ENCODE measurements around the gene ST8SIA2.

ST8SIA2 gene

DNA sequence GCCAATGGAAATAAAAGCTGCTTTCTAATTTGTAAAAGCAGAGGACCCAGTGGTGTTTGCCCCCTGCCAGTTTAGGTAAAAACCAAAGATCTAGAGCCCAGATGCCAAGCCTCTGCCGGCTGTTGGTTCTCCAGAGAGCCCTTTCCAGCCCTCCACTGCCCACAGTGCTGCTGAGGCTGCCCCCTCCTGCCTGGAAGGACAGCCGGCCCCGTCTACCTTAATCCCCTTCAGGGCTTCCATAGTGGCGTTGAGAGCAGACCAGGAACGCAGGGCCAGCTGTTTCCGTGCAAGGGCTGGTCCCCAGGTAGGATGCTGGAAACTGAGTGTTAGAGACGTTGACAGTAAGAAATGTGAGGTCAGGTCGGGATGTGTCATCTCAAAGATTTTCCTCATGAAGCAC is 6.9 kb downstream of the ST8SIA2 start:
- no peak overlapping the region for H3K4me3 Mint-ChIP-seq
- no peak for DNase-seq
- TF ChIP-seq, protein P1, sequence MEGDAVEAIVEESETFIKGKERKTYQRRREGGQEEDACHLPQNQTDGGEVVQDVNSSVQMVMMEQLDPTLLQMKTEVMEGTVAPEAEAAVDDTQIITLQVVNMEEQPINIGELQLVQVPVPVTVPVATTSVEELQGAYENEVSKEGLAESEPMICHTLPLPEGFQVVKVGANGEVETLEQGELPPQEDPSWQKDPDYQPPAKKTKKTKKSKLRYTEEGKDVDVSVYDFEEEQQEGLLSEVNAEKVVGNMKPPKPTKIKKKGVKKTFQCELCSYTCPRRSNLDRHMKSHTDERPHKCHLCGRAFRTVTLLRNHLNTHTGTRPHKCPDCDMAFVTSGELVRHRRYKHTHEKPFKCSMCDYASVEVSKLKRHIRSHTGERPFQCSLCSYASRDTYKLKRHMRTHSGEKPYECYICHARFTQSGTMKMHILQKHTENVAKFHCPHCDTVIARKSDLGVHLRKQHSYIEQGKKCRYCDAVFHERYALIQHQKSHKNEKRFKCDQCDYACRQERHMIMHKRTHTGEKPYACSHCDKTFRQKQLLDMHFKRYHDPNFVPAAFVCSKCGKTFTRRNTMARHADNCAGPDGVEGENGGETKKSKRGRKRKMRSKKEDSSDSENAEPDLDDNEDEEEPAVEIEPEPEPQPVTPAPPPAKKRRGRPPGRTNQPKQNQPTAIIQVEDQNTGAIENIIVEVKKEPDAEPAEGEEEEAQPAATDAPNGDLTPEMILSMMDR (IDR thresholded peaks at IDR 0.05), result no peak
- peaks cover 56% of the 10 kb centered on the region for H3K4me1 Mint-ChIP-seq
- no peak overlapping the region for H3K27ac Mint-ChIP-seq
- H3K27me3 Mint-ChIP-seq (ENCODE audit: low read depth, poor library complexity), result peaks cover 13% of the 10 kb centered on the region
- no peaks in the 10 kb centered on the region for H3K9me3 Mint-ChIP-seq
- H3K36me3 Mint-ChIP-seq (ENCODE audit: low read depth), result peaks cover 42% of the 10 kb centered on the region

DNA sequence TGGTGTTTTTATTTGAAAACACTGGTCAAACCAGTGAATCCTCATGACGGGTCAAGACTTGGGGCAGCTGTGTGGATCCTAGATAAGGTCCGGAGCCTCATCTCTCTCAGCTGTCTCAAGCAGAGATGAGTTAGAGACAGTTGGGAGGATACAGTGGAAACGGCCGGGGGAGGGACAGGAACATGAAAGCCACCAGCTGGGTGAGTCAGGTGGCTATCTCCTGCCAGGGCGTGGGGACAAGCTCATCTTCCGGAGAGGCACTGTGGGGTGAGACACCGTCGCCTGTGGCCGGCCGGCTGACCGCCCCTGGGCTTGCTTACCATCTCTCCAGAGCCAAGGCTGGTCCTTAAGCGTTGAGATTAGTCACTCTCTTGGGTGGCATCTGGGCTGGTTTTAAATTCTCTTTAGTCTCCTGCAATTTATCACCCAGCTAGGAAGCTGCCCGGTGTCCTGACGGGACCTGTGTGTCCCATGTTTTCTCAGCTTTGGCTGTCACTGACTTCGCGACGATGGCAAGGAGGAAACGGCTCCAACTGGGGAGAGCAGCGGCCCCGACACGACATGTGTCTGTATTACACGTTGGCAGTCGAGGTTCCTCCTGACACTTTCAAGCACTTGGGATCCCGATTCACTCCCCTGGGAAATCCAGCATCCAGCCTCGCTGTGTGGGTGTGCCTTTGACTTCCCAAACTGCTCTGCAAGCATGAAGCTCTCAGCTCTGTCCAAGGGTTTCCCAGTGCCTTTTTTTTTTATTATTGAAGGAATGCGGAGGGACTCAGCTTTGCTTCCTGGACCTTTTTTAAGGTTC is 7.5 kb downstream of the ST8SIA2 start:
- peaks cover 50% of the 10 kb centered on the region for H3K4me1 Mint-ChIP-seq
- no peak overlapping the region for H3K27ac Mint-ChIP-seq
- no peak for DNase-seq
- H3K9me3 Mint-ChIP-seq, result no peaks in the 10 kb centered on the region
- TF ChIP-seq, protein P1 (IDR thresholded peaks at IDR 0.05), result no peak
- no peak overlapping the region for H3K4me3 Mint-ChIP-seq
- peaks cover 13% of the 10 kb centered on the region for H3K27me3 Mint-ChIP-seq (ENCODE audit: low read depth, poor library complexity)
- H3K36me3 Mint-ChIP-seq (ENCODE audit: low read depth), result peaks cover 39% of the 10 kb centered on the region

DNA sequence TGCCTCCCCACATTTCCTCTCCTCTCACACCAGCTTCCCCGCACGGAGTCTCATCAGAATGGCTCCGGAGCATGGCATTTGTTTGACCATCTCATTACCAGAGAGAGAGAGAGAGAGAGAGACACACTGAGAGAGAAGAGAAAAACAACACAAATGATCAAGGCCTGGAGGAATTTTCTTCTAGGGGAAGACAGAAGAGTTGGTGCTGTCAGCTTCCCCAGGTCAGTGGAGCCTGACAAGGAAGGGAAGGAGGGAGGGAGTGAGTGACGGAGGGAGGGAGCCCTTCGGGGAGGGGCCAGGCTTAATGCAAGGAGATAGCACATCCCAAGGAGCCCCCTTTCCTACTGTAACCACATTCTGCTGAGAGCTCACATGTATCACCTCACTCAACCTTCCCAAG is 9.1 kb downstream of the ST8SIA2 start:
- peaks cover 9% of the 10 kb centered on the region for H3K27me3 Mint-ChIP-seq (ENCODE audit: low read depth, poor library complexity)
- TF ChIP-seq, protein P1 (IDR thresholded peaks at IDR 0.05), result no peak

DNA sequence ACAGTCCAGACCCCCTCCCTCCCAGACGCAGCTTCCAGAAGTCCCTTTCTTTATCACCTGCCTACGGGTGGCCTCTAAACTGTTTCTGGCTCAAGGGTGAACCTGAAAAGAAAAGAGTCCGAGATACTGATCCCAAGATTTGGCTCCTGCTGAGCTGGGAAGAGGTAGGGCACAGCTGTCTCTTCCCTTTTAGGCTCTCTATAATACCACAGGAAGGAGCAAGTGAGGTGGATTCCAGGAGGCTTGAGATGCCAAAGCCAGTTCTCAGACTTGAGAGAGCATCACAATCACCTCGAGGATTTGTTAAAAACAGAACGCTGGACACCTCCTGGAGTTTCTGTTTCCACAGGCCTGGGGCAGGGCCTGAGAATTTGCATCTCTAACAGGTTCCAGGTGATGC is 12.3 kb downstream of the ST8SIA2 start:
- Mint-ChIP-seq H3K27me3 (ENCODE audit: low read depth, poor library complexity) (peaks cover 13% of the 10 kb centered on the region), H3K4me3 (no peak overlapping the region), H3K9me3 (no peaks in the 10 kb centered on the region), H3K4me1 (peaks cover 44% of the 10 kb centered on the region), H3K36me3 (ENCODE audit: low read depth) (peaks cover 22% of the 10 kb centered on the region), H3K27ac (no peak overlapping the region)
- TF ChIP-seq, protein P1 (IDR thresholded peaks at IDR 0.05), result no peak
- DNase-seq, result no peak

More for the DNA sequence above, 9.1 kb downstream of the ST8SIA2 start:
- Mint-ChIP-seq H3K36me3 (ENCODE audit: low read depth) (peaks cover 33% of the 10 kb centered on the region), H3K27ac (peak overlapping the region; percentile 95), H3K4me3 (no peak overlapping the region), H3K4me1 (peaks cover 43% of the 10 kb centered on the region), H3K9me3 (no peaks in the 10 kb centered on the region)
- no peak for DNase-seq

DNA sequence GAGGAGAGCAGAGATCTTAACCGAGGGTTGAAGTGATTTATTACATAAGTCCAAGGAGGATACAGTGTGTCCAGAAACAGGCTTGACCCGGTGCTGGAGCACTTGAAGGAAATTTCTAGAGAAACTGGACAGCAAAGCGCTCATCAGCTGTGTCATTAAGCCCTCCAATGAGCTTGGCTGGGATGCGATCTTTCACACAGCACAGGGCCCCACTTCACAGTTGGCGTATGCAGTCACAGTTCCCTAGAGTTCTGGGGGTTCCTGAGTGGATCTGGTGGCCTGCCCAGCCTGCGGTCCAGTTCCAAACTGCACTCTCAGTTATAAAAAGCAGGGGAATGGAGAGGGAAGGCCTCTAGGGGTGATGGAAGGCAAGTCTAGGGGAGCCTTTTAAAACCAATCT is 13.6 kb downstream of the ST8SIA2 start:
- peaks cover 40% of the 10 kb centered on the region for H3K4me1 Mint-ChIP-seq
- peaks cover 26% of the 10 kb centered on the region for H3K36me3 Mint-ChIP-seq (ENCODE audit: low read depth)
- DNase-seq, result no peak
- TF ChIP-seq, protein P1 (IDR thresholded peaks at IDR 0.05), result no peak
- no peak overlapping the region for H3K27ac Mint-ChIP-seq
- peaks cover 13% of the 10 kb centered on the region for H3K27me3 Mint-ChIP-seq (ENCODE audit: low read depth, poor library complexity)
- no peaks in the 10 kb centered on the region for H3K9me3 Mint-ChIP-seq
- H3K4me3 Mint-ChIP-seq, result no peak overlapping the region

DNA sequence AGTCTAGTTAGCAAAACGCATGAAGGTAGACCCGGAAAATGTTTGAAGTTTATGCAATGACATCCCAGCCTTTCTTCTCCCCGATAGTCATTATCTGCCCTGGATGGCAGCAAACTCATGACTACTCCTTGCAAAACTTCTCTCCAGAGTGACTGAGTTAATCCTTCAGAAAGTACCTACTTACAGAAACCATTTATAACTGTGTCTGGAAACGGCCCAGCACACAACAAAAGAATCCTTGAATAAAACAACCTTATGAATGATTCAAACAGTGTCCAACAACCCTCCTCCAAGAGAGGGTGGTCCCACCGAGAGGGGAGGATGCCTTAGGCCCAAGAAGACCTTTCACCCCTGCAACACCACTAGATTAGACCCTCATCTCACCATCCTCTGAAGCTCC is 14.2 kb downstream of the ST8SIA2 start:
- TF ChIP-seq, protein P1 (IDR thresholded peaks at IDR 0.05), result no peak
- no peak overlapping the region for H3K4me3 Mint-ChIP-seq

More for the DNA sequence above, 14.2 kb downstream of the ST8SIA2 start:
- no peak overlapping the region for H3K27ac Mint-ChIP-seq
- no peaks in the 10 kb centered on the region for H3K9me3 Mint-ChIP-seq
- peaks cover 35% of the 10 kb centered on the region for H3K4me1 Mint-ChIP-seq
- DNase-seq, result no peak
- peaks cover 9% of the 10 kb centered on the region for H3K27me3 Mint-ChIP-seq (ENCODE audit: low read depth, poor library complexity)
- peaks cover 20% of the 10 kb centered on the region for H3K36me3 Mint-ChIP-seq (ENCODE audit: low read depth)

Data from nephron progenitor cell (in vitro differentiated cells).